ENCODE data around the gene WDR64.

Gene WDR64

GRCh38 chr1:241631674-241632073, 20.4 kb upstream of the WDR64 start:
- no peak for DNase-seq

GRCh38 chr1:241632987-241633386, 19.1 kb upstream of the WDR64 start:
- DNase-seq, result no peak

GRCh38 chr1:241635556-241636152, 16.4 kb upstream of the WDR64 start:
- DNase-seq, result no peak

GRCh38 chr1:241636291-241636690, 15.8 kb upstream of the WDR64 start:
- no peak for DNase-seq

GRCh38 chr1:241637046-241637590, 15.0 kb upstream of the WDR64 start:
- no peak for DNase-seq

GRCh38 chr1:241637604-241638003, 14.5 kb upstream of the WDR64 start:
- DNase-seq, result no peak

GRCh38 chr1:241638099-241638682, 13.9 kb upstream of the WDR64 start:
- no peak for DNase-seq

GRCh38 chr1:241638909-241639622, 13.0 kb upstream of the WDR64 start:
- no peak for DNase-seq

- DNase-seq, result no peak
These were observed 12.4 kb upstream of the WDR64 start for GRCh38 chr1:241639623-241640148.

- DNase-seq, result peak; percentile 79
These were observed 11.8 kb upstream of the WDR64 start, which contains the start of the genes CHML and OPN3 for GRCh38 chr1:241640149-241640866. CHML (minus strand) TSS chr1:241640369; CDS start chr1:241635766, 4,603 bp downstream. OPN3 (minus strand) TSS chr1:241640369; CDS start chr1:241640254, 115 bp downstream.

GRCh38 chr1:241640867-241641622, 11.0 kb upstream of the WDR64 start:
- DNase-seq, result no peak

GRCh38 chr1:241641773-241642592, 10.1 kb upstream of the WDR64 start:
- no peak for DNase-seq

- DNase-seq, result no peak
These were observed 9.5 kb upstream of the WDR64 start for GRCh38 chr1:241642593-241642944.

GRCh38 chr1:241644259-241644658, 7.8 kb upstream of the WDR64 start:
- DNase-seq, result no peak

GRCh38 chr1:241645199-241645598, 6.9 kb upstream of the WDR64 start:
- no peak for DNase-seq

- DNase-seq, result no peak
These were observed 5.9 kb upstream of the WDR64 start for GRCh38 chr1:241646201-241646600.

- no peak for DNase-seq
These were observed 4.4 kb upstream of the WDR64 start for GRCh38 chr1:241647658-241648057.

GRCh38 chr1:241648159-241648558, 3.9 kb upstream of the WDR64 start:
- DNase-seq, result no peak

- DNase-seq, result no peak
These were observed 1.9 kb downstream of the WDR64 start for GRCh38 chr1:241654019-241654418.

- DNase-seq, result no peak
These were observed 2.6 kb downstream of the WDR64 start for GRCh38 chr1:241654641-241655040.

- no peak for DNase-seq
These were observed 6.2 kb downstream of the WDR64 start for GRCh38 chr1:241658081-241658793.

Data from effector CD4-positive, alpha-beta T cell (primary cell).